ENCODE data around the gene DLST. TPM values are rescaled to one million over a fixed set of nuclear protein-coding genes. Genes with fewer than 3 reads are reported as not detected.

The DLST gene
- total RNA-seq, 1 experiment from 2014 or later = 309 TPM

GRCh38 chr14:74892745-74893144 lies 11.0 kb downstream of the DLST start:
- Histone ChIP-seq H3F3A (ENCODE audit: insufficient read depth, low read depth) (peaks cover 39% of the 10 kb centered on the region), H3K4me1 (replicated peaks; ENCODE audit: insufficient read depth) (peaks cover 20% of the 10 kb centered on the region), H3K9me2 (ENCODE audit: insufficient read depth) (no peaks in the 10 kb centered on the region), H2AFZ (no peak overlapping the region), H3K27ac (no peak overlapping the region), H3K4me2 (no peak overlapping the region), H4K20me1 (ENCODE audit: insufficient read depth) (peaks cover 47% of the 10 kb centered on the region), H3K27me3 (ENCODE audit: insufficient read depth, low read depth) (no peaks in the 10 kb centered on the region), H3K36me3 (ENCODE audit: low read depth) (peaks cover 82% of the 10 kb centered on the region), H3K4me3 (no peak overlapping the region), H3K79me2 (ENCODE audit: low read depth) (peaks cover 38% of the 10 kb centered on the region), H3K9me3 (ENCODE audit: insufficient read depth, low read depth) (no peaks in the 10 kb centered on the region)
- ChIA-PET CTCF (interaction anchor here (0.6 to 0.8 kb wide), 6 partner anchors 10 to 229 kb away, joined by 3 to 11 read pairs (median 4); no protein-coding TSS in a partner anchor), POLR2A (ENCODE audit: unreplicated experiment) (interaction anchor here (0.7 kb wide), 1 partner anchor 10 kb away, joined by 8 read pairs; no protein-coding TSS in a partner anchor)
- no TSS peak for BruUV-seq (replicated peaks)
- intact Hi-C loops (cut with micrococcal nuclease; ENCODE audit: unreplicated experiment) = no loop called here
- no peak for DNase-seq
- no peak for TF ChIP-seq CTCF (conservative IDR thresholded peaks at IDR 0.05)
- TF ChIP-seq EZH2 (IDR thresholded peaks at IDR 0.05; ENCODE audit: low read depth) = no peak

- Histone ChIP-seq H4K20me1 (ENCODE audit: insufficient read depth) (peaks cover 38% of the 10 kb centered on the region), H2AFZ (no peak overlapping the region), H3K27me3 (ENCODE audit: insufficient read depth, low read depth) (no peaks in the 10 kb centered on the region), H3K4me1 (replicated peaks; ENCODE audit: insufficient read depth) (peaks cover 11% of the 10 kb centered on the region), H3F3A (ENCODE audit: insufficient read depth, low read depth) (peaks cover 30% of the 10 kb centered on the region), H3K79me2 (ENCODE audit: low read depth) (peaks cover 31% of the 10 kb centered on the region), H3K27ac (no peak overlapping the region), H3K4me3 (no peak overlapping the region), H3K9me2 (ENCODE audit: insufficient read depth) (no peaks in the 10 kb centered on the region), H3K9me3 (ENCODE audit: insufficient read depth, low read depth) (no peaks in the 10 kb centered on the region), H3K36me3 (ENCODE audit: low read depth) (peaks cover 88% of the 10 kb centered on the region), H3K4me2 (no peak overlapping the region)
- no peak for DNase-seq
- ChIA-PET CTCF (interaction anchor here (0.6 to 0.8 kb wide), 6 partner anchors 11 to 1465 kb away, joined by 3 to 11 read pairs (median 3); no protein-coding TSS in a partner anchor), POLR2A (ENCODE audit: unreplicated experiment) (no interaction called here)
- TF ChIP-seq CTCF (conservative IDR thresholded peaks at IDR 0.05) (no peak), EZH2 (IDR thresholded peaks at IDR 0.05; ENCODE audit: low read depth) (no peak)
- intact Hi-C loops (cut with micrococcal nuclease; ENCODE audit: unreplicated experiment) = no loop called here
- no TSS peak for BruUV-seq (replicated peaks)
Observed at GRCh38 chr14:74893614-74894091, 11.9 kb downstream of the DLST start.

- peaks cover 97% of the 10 kb centered on the region for H3K36me3 ChIP-seq (ENCODE audit: low read depth)
- H3K9me3 ChIP-seq (ENCODE audit: insufficient read depth, low read depth) = no peaks in the 10 kb centered on the region
- H3K27ac ChIP-seq = no peak overlapping the region
- no peak overlapping the region for H3K4me2 ChIP-seq
- ChIA-PET CTCF (interaction anchor here (0.7 to 1.2 kb wide), 2 partner anchors 15 to 35 kb away, joined by 3 to 4 read pairs; no protein-coding TSS in a partner anchor), POLR2A (ENCODE audit: unreplicated experiment) (interaction anchor here (0.7 kb wide), 1 partner anchor 58 kb away, joined by 6 read pairs; no protein-coding TSS in a partner anchor)
- no TSS peak for BruUV-seq (replicated peaks)
- H3K9me2 ChIP-seq (ENCODE audit: insufficient read depth) = no peaks in the 10 kb centered on the region
- intact Hi-C loops (cut with micrococcal nuclease; ENCODE audit: unreplicated experiment) = no loop called here
- peaks cover 22% of the 10 kb centered on the region; the same call in 1 of the 2 replicates for H4K20me1 ChIP-seq (ENCODE audit: insufficient read depth)
- peaks cover 7% of the 10 kb centered on the region; the same call in 1 of the 2 replicates for H3K79me2 ChIP-seq (ENCODE audit: low read depth)
- H2AFZ ChIP-seq = no peak overlapping the region
- H3F3A ChIP-seq (ENCODE audit: insufficient read depth, low read depth) = peaks cover 11% of the 10 kb centered on the region
- TF ChIP-seq EZH2 (IDR thresholded peaks at IDR 0.05; ENCODE audit: low read depth) (no peak), CTCF (conservative IDR thresholded peaks at IDR 0.05) (no peak)
- no peaks in the 10 kb centered on the region for H3K27me3 ChIP-seq (ENCODE audit: insufficient read depth, low read depth)
- DNase-seq = no peak
- H3K4me1 ChIP-seq (replicated peaks; ENCODE audit: insufficient read depth) = no peaks in the 10 kb centered on the region
- H3K4me3 ChIP-seq = no peak overlapping the region
Observed at GRCh38 chr14:74896400-74896799, 14.7 kb downstream of the DLST start.
